ENCODE results near the gene HOXD9. TPM values are rescaled to one million over a fixed set of nuclear protein-coding genes. Genes with fewer than 3 reads are reported as not detected.
A peak's percentile ranks its signal among the peaks of the same experiment; 100 is the strongest.

HOXD9 gene
- total RNA-seq, 2 experiments from 2014 or later, result not detected

DNA sequence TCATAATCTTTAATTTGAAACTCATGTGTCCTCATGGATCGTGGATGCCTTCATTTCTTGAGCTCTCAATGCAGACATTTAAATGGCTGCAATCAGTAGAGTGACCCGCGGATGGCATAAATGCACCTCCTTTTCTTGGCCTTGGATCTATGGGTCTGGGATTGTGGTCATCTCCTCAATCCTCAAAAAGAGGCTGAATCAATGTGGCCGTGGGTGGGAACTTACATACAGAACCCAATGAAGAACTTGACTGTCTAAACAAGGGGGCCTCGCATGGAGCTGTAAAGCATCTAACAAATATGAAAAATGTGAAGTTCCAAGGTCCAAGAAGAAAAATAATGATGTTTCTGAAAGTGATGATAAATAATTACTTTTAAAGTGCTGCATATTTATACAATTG is 27.1 kb upstream of the HOXD9 start:
- Mint-ChIP-seq H3K4me3 (no peak overlapping the region), H3K9me3 (no peaks in the 10 kb centered on the region), H3K27ac (no peak overlapping the region), H3K4me1 (ENCODE audit: low read depth) (peaks cover 19% of the 10 kb centered on the region), H3K36me3 (ENCODE audit: low read depth) (peaks cover 3% of the 10 kb centered on the region), H3K27me3 (peaks cover 82% of the 10 kb centered on the region)
- ChIA-PET CTCF (interaction anchor here (0.9 to 6.1 kb wide), 15 partner anchors 8 to 844 kb away, joined by 3 to 94 read pairs (median 4); partner anchors contain the start of gene HOXD4), POLR2A (no interaction called here)
- DNase-seq (no peak), ATAC-seq (no peak)
- intact Hi-C loops (cut with micrococcal nuclease), result loop anchor here (5.0 kb wide), 1 partner anchor 728 kb away; no protein-coding TSS in a partner anchor
- TF ChIP-seq CTCF (IDR thresholded peaks at IDR 0.05), result no peak

DNA sequence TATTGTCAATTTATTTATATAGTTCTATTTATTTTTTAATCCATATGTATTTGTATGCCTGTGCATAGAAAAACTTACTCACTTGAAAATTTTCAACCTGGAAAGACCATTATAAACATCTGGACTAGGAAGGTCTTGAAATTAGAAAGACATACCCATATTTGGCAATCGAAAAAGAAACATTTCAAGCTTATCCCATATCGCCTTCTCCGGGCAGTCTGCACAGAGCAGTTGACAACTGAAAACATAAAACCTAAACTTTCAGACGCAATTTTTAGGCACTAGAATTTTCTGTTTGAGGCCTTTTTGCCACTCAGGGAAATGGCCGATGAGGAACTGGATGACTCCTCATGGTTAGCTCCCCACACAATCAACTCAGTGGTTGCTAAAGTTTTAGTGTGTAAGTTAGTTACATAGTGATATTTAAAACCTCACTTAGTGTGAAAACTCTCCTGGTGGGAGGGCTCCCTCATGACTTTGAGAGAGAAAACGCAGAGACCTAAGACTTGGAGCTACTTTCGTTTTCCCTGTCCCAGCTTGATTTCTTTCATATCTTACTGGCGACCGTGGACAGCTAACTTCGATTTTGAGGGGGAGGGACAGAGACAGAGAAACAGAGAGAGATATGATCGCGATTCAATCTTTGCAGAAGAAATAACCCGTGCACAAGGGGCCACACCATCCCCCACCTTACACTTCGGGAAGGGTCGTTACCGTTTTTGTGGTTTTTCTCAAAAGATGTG is 26.1 kb upstream of the HOXD9 start:
- POLR2A ChIA-PET, result no interaction called here
- H3K9me3 Mint-ChIP-seq, result no peaks in the 10 kb centered on the region
- CTCF ChIA-PET, result interaction anchor here (0.6 to 6.1 kb wide), 20 partner anchors 9 to 1755 kb away, joined by 3 to 94 read pairs (median 4); partner anchors contain the start of gene HOXD4
- intact Hi-C loops (cut with micrococcal nuclease), result loop anchor here (5.0 kb wide), 1 partner anchor 729 kb away; no protein-coding TSS in a partner anchor
- no peak for TF ChIP-seq CTCF (IDR thresholded peaks at IDR 0.05)
- ATAC-seq (no peak), DNase-seq (no peak)
- H3K4me1 Mint-ChIP-seq (ENCODE audit: low read depth), result peaks cover 19% of the 10 kb centered on the region
- H3K27ac Mint-ChIP-seq, result no peak overlapping the region
- peaks cover 82% of the 10 kb centered on the region for H3K27me3 Mint-ChIP-seq
- H3K36me3 Mint-ChIP-seq (ENCODE audit: low read depth), result peaks cover 3% of the 10 kb centered on the region
- peak overlapping the region; percentile 35 for H3K4me3 Mint-ChIP-seq

- CTCF ChIA-PET, result interaction anchor here (0.6 to 6.1 kb wide), 34 partner anchors 9 to 1756 kb away, joined by 3 to 94 read pairs (median 4); no protein-coding TSS in a partner anchor
- peaks cover 82% of the 10 kb centered on the region for H3K27me3 Mint-ChIP-seq
- no peak overlapping the region for H3K27ac Mint-ChIP-seq
- DNase-seq, result peak; percentile 74
- peak; percentile 85 for TF ChIP-seq CTCF (IDR thresholded peaks at IDR 0.05)
- peaks cover 14% of the 10 kb centered on the region for H3K4me1 Mint-ChIP-seq (ENCODE audit: low read depth)
- no peaks in the 10 kb centered on the region for H3K9me3 Mint-ChIP-seq
- H3K36me3 Mint-ChIP-seq (ENCODE audit: low read depth), result no peaks in the 10 kb centered on the region
- peak; percentile 84 for ATAC-seq
- POLR2A ChIA-PET, result no interaction called here
- intact Hi-C loops (cut with micrococcal nuclease), result loop anchor here (1.0 to 5.0 kb wide), 2 partner anchors 407 to 730 kb away; no protein-coding TSS in a partner anchor
- peak overlapping the region; percentile 35 for H3K4me3 Mint-ChIP-seq
These were observed 25.3 kb upstream of the HOXD9 start for GRCh38 chr2:176096986-176097819.

DNA sequence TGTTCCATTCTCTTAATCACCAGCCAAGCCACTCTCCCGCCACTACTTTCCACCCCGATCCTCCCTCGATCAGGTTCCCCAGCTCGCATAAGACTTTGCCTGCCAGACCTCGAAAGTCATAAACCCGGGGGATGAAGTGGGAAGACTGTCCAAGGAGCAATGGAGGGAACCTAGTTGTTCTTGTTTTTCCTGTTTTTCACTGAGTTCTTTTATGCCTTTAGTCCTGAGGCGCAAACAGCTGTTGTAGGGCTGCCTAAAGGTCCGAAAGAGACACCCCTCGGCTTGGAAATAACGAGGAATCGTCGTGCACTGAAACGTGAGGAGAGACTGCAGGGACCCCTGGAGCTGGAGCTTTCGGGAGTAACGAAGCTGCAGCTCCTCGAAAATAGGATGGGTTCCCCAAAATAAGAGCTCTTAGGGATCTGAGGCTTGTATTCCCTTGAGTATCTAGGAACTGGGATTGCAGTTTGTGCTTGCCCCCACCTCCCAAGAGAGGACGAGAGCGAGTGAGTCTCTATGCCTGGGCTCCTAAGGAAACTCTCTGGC is 24.6 kb upstream of the HOXD9 start:
- peak overlapping the region; percentile 35 for H3K4me3 Mint-ChIP-seq
- intact Hi-C loops (cut with micrococcal nuclease), result loop anchor here (1.0 to 5.0 kb wide), 2 partner anchors 408 to 731 kb away; no protein-coding TSS in a partner anchor
- POLR2A ChIA-PET, result interaction anchor here (0.5 kb wide), 1 partner anchor 458 kb away, joined by 3 read pairs; no protein-coding TSS in a partner anchor
- H3K4me1 Mint-ChIP-seq (ENCODE audit: low read depth), result peaks cover 14% of the 10 kb centered on the region
- CTCF ChIA-PET, result interaction anchor here (0.6 to 6.1 kb wide), 29 partner anchors 8 to 1057 kb away, joined by 3 to 94 read pairs (median 4); no protein-coding TSS in a partner anchor
- TF ChIP-seq CTCF (IDR thresholded peaks at IDR 0.05), result no peak
- H3K27ac Mint-ChIP-seq, result no peak overlapping the region
- H3K27me3 Mint-ChIP-seq, result peaks cover 89% of the 10 kb centered on the region
- H3K36me3 Mint-ChIP-seq (ENCODE audit: low read depth), result no peaks in the 10 kb centered on the region
- DNase-seq (no peak), ATAC-seq (no peak)
- no peaks in the 10 kb centered on the region for H3K9me3 Mint-ChIP-seq
